Activated CD8-positive, alpha-beta memory T cell treated with anti-CD3 and anti-CD28 coated beads for 48 hours (primary cell): Measurements from ENCODE around the gene PPEF1.

Experiments used
- DNase-seq, 3 experiments: peaks; one replicate each; pipeline ENCODE4 v3.0.0-alpha.2; 2020; ENCODE audit warnings: low read depth in 2 of 3, low spot score in 2 of 3

PPEF1 gene, protein sequence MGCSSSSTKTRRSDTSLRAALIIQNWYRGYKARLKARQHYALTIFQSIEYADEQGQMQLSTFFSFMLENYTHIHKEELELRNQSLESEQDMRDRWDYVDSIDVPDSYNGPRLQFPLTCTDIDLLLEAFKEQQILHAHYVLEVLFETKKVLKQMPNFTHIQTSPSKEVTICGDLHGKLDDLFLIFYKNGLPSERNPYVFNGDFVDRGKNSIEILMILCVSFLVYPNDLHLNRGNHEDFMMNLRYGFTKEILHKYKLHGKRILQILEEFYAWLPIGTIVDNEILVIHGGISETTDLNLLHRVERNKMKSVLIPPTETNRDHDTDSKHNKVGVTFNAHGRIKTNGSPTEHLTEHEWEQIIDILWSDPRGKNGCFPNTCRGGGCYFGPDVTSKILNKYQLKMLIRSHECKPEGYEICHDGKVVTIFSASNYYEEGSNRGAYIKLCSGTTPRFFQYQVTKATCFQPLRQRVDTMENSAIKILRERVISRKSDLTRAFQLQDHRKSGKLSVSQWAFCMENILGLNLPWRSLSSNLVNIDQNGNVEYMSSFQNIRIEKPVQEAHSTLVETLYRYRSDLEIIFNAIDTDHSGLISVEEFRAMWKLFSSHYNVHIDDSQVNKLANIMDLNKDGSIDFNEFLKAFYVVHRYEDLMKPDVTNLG

DNA sequence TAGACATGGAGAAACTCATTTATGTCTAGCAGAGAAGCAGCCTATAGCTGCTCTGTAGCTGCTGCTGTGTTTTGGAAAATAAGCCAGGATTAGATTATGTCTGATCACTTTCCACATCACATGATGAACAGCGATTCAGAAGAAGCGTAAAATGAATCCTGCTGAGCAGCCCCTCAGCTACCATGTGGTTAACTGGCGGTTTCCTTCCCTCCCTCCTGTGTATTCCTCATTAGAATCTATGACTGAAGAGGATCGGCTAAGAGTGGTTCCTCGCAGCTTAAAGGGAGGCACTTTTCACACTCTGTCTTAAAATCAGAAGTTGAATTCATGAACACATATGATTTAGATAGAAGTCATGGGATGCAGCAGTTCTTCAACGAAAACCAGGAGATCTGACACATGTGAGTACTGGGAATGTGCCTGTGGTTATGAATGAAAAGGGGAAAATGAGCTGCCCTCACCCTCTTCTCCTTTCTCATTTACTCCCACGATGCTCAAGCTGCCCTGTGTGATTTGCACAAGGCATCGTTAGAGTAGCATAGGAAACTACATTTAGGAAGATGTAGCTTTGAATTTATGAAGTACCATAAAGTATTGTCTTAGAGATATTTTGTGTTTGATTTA lies at the start of gene PPEF1:
Gene PPEF1, plus strand, starts transcription at position 220 of the 624 bp plus-strand sequence. Its CDS starts 136 bp downstream, at position 356.
- DNase-seq, result no peak

- DNase-seq, result no peak
These were observed 46.2 kb upstream of the PPEF1 start for GRCh38 chrX:18661273-18661672.

- no peak for DNase-seq
These were observed 42.5 kb upstream of the PPEF1 start for GRCh38 chrX:18664947-18665346.

DNA sequence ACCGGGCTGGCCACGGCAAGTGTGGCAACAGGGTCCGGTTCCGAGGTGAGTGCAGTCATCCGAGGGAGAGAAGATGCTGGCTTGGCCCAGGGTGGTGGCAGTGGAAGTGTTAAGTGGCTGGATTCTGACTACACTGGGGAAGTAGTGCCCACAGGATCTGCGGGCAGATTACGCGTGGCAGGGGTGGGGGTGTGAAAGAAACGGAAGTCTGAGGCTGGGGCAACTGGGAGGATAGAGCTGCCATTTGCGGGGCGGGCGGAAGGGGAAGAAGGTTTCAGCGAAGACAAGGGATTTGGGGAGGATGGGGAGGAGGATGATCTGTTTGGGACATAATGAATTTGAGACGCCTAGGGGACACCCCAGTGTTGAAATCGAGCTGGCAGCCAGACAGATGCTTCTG lies 40.8 kb upstream of the PPEF1 start:
- DNase-seq, result no peak

DNA sequence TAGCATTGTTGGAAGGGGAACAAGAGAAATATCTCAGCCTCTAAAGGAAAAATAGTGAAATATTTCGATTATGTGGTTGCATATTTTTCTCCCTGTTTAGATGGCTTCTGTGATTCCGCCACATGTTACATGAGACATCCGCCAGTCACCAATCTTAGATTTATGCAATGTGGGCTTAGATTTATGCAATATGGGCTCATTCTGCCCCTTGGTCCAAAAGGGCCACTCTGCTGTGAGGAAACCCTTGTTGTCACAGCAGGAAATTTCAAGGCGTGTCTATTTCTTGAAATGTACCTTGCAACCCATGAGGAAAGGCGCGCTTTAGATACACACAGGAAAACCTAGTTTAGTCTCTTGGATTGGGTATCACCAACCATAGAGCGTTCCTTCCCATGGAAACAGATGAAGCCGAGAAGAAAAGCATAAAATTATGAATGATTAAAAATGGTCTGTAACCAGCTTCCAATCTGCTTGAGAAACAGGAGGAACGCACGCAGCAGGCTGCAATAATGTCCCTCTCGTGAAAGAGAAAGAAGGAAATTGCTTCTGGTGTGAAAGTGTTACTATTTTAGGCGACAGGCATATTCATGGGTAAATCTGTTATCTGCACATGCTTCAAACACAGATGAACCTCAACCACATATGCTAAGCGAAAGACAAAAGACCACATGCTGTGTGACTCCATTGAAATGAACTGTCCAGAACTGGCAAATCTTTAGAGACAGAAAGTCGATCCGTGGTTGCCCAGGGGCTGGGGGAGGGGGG lies 39.2 kb upstream of the PPEF1 start:
- DNase-seq, result no peak

DNA sequence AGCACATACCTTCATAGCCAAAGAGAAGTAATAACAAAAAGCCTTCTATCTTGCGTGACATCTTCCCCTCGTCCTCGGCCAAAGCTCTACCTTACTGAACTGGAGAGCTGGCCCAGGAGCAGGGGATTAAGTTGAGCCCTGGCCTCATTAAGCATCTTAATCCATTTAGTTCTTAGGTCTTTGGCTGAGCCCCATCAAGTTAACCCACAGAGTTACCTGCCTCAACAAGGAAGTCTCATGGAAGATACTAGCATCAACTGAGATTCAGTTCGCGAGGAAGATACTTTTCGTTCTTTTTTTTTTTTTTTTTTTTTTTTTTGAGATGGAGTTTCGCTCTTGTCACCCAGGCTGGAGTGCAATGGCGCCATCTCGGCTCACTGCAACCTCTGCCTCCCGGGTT lies 35.4 kb upstream of the PPEF1 start, which contains the start of gene RS1:
Gene RS1, minus strand, starts transcription at position 101 of the 400 bp plus-strand sequence. Its CDS starts 40 bp downstream, at position 61.
- no peak for DNase-seq

GRCh38 chrX:18674417-18674787 lies 33.0 kb upstream of the PPEF1 start:
- peak in 1 of 3 experiments; percentile 7 for DNase-seq

GRCh38 chrX:18674788-18675735 lies 32.4 kb upstream of the PPEF1 start:
- peak; percentile 43 to 70 (median 47) for DNase-seq

GRCh38 chrX:18676050-18676449 lies 31.4 kb upstream of the PPEF1 start:
- DNase-seq, result no peak

DNA sequence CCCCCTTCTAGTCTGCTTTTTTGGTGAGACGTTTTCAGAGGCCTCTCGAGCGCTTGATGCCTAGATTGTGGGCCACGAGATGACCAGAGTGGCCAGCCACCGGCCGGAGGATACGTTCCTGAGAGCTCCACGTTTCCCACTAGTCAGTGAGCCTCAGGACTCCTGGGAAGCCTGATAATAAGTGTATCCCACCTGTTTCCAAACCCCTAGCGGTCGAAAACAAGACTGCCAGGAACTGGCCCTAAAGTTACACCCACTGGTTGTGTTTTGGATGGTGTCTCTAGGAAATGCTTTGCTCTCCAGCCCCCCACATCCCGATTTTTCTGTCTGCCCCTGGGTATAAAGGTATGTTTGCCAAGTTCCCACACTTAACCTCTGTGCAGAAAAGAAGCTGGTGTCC lies 31.0 kb upstream of the PPEF1 start:
- DNase-seq, result no peak

- DNase-seq, result no peak
These were observed 30.1 kb upstream of the PPEF1 start for GRCh38 chrX:18677161-18677869.

- DNase-seq, result no peak
These were observed 25.4 kb upstream of the PPEF1 start for GRCh38 chrX:18681996-18682395.

GRCh38 chrX:18682979-18683387 lies 24.5 kb upstream of the PPEF1 start:
- no peak for DNase-seq

- no peak for DNase-seq
These were observed 19.5 kb upstream of the PPEF1 start for GRCh38 chrX:18687856-18688495.

DNA sequence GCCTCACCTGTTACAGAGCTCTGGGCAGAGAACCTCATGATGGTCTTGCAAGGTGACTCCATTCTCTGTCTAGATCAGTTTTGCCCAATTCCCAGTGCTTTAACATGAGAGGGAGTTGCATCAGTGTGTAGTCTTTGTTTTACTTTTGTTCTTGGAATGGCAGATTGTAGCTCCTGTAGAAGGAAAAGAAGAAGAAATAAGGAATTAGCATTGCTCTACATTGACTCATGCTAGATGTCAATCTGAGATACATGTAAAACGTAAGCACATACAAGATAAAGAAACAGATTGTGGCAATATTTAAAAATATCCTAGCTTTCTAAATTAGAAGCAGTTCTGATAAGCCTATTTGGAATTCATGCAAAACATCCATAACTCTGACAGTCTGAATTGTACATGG lies 16.0 kb upstream of the PPEF1 start:
- DNase-seq, result no peak

GRCh38 chrX:18692541-18692940 lies 14.9 kb upstream of the PPEF1 start:
- DNase-seq, result no peak

GRCh38 chrX:18696653-18697052 lies 10.8 kb upstream of the PPEF1 start:
- DNase-seq, result no peak

GRCh38 chrX:18698737-18699650 lies 8.5 kb upstream of the PPEF1 start:
- DNase-seq, result no peak
